ENCODE data around the gene TMEM163.

Gene TMEM163

GRCh38 chr2:134601264-134601663 lies 117.5 kb downstream of the TMEM163 start:
- TF ChIP-seq RAD21 (IDR thresholded peaks at IDR 0.05; ENCODE audit: low read depth) (no peak), MAX (IDR thresholded peaks at IDR 0.05) (no peak), TAF1 (IDR thresholded peaks at IDR 0.05; ENCODE audit: low read depth) (no peak), EP300 (IDR thresholded peaks at IDR 0.05; ENCODE audit: borderline replicate concordance) (no peak)

GRCh38 chr2:134600208-134600607 lies 118.6 kb downstream of the TMEM163 start:
- no peak for TF ChIP-seq TAF1 (IDR thresholded peaks at IDR 0.05; ENCODE audit: low read depth)

GRCh38 chr2:134599236-134599635 lies 119.6 kb downstream of the TMEM163 start:
- TF ChIP-seq USF1 (IDR thresholded peaks at IDR 0.05) (no peak), TAF1 (IDR thresholded peaks at IDR 0.05; ENCODE audit: low read depth) (no peak), NFIC (IDR thresholded peaks at IDR 0.05) (no peak), FOXM1 (IDR thresholded peaks at IDR 0.05; ENCODE audit: borderline replicate concordance, low read depth) (no peak)

- TF ChIP-seq EGR1 (IDR thresholded peaks at IDR 0.05) (no peak), FOXM1 (IDR thresholded peaks at IDR 0.05; ENCODE audit: borderline replicate concordance, low read depth) (no peak), ZBTB7A (IDR thresholded peaks at IDR 0.05; ENCODE audit: low read depth) (no peak), CREB1 (IDR thresholded peaks at IDR 0.05; ENCODE audit: low read depth) (no peak), RAD21 (IDR thresholded peaks at IDR 0.05; ENCODE audit: low read depth) (no peak), MAX (IDR thresholded peaks at IDR 0.05) (no peak), CEBPB (IDR thresholded peaks at IDR 0.05) (no peak), EP300 (IDR thresholded peaks at IDR 0.05; ENCODE audit: borderline replicate concordance) (no peak), TAF1 (IDR thresholded peaks at IDR 0.05; ENCODE audit: low read depth) (no peak), TCF12 (IDR thresholded peaks at IDR 0.05; ENCODE audit: low read depth) (no peak)
Measured at GRCh38 chr2:134594399-134594798, 124.4 kb downstream of the TMEM163 start.

- no peak for TF ChIP-seq MAX (IDR thresholded peaks at IDR 0.05)
- TF ChIP-seq EP300 (IDR thresholded peaks at IDR 0.05; ENCODE audit: borderline replicate concordance): no peak
- no peak for TF ChIP-seq YY1 (IDR thresholded peaks at IDR 0.05; ENCODE audit: low read depth)
- no peak for TF ChIP-seq REST (IDR thresholded peaks at IDR 0.05; ENCODE audit: low read depth)
- TF ChIP-seq CEBPB (IDR thresholded peaks at IDR 0.05): no peak
Measured at GRCh38 chr2:134593519-134593918, 125.3 kb downstream of the TMEM163 start.

GRCh38 chr2:134592377-134592776 lies 126.4 kb downstream of the TMEM163 start:
- no peak for TF ChIP-seq NFIC (IDR thresholded peaks at IDR 0.05)
- TF ChIP-seq REST (IDR thresholded peaks at IDR 0.05; ENCODE audit: low read depth): no peak
- TF ChIP-seq CREB1 (IDR thresholded peaks at IDR 0.05; ENCODE audit: low read depth): no peak
- no peak for TF ChIP-seq CEBPB (IDR thresholded peaks at IDR 0.05)
- no peak for TF ChIP-seq TCF12 (IDR thresholded peaks at IDR 0.05; ENCODE audit: low read depth)
- TF ChIP-seq YY1 (IDR thresholded peaks at IDR 0.05; ENCODE audit: low read depth): no peak
- TF ChIP-seq USF1 (IDR thresholded peaks at IDR 0.05): no peak

- no peak for TF ChIP-seq REST (IDR thresholded peaks at IDR 0.05; ENCODE audit: low read depth)
- TF ChIP-seq CEBPB (IDR thresholded peaks at IDR 0.05): no peak
- TF ChIP-seq YY1 (IDR thresholded peaks at IDR 0.05; ENCODE audit: low read depth): no peak
- no peak for TF ChIP-seq TCF12 (IDR thresholded peaks at IDR 0.05; ENCODE audit: low read depth)
- no peak for TF ChIP-seq TEAD4 (IDR thresholded peaks at IDR 0.05)
- TF ChIP-seq NFIC (IDR thresholded peaks at IDR 0.05): no peak
Measured at GRCh38 chr2:134591526-134591925, 127.3 kb downstream of the TMEM163 start.
